GM23338 (cell line): ENCODE results near the gene TMPRSS9. TPM values are rescaled to one million over a fixed set of nuclear protein-coding genes. Genes with fewer than 3 reads are reported as not detected.

Experiments used
- EZH2 ChIP-seq: fragments of 200-600 bp; sonication (generic); IDR thresholded peaks from one replicate; pipeline ENCODE4 v1.8.0; 2017; ENCODE audit warnings: antibody characterized with exemption, mild to moderate bottlenecking, low read depth; ENCODE audit not compliant: unreplicated experiment
- JUNB ChIP-seq: IDR thresholded peaks from one replicate; pipeline ENCODE4 v1.6.1; 2016; ENCODE audit warnings: antibody characterized with exemption; ENCODE audit not compliant: unreplicated experiment
- POLR2AphosphoS5 ChIP-seq: IDR thresholded peaks from 2 replicates; pipeline ENCODE4 v1.6.1; 2016; ENCODE audit warnings: antibody characterized with exemption, low read depth
- STAT1 ChIP-seq: IDR thresholded peaks from one replicate; pipeline ENCODE4 v1.6.1; 2016; ENCODE audit warnings: antibody characterized with exemption; ENCODE audit not compliant: unreplicated experiment
- ZNF114 ChIP-seq: fragments of 250-450 bp; sonication (Bioruptor Pico); IDR thresholded peaks from 2 replicates; pipeline ENCODE4 v1.5.0; 2020; ENCODE audit warnings: mild to moderate bottlenecking, moderate library complexity
- ZNF331 ChIP-seq: fragments of 250-450 bp; sonication (Bioruptor Pico); IDR thresholded peaks from 2 replicates; pipeline ENCODE4 v1.5.0; 2020; ENCODE audit warnings: low read depth, mild to moderate bottlenecking, moderate library complexity
- polyA plus RNA-seq: library from polyadenylated mRNA; unstranded; fragments of >200 nt; fragmentation: Nextera tagmentation; extraction: Ambion mirVana; gene quantifications from 2 replicates; pipeline ENCODE4 v1.2.1, GENCODE V29; 2016
- total RNA-seq: library from RNA; depleted of rRNA; stranded (reverse); fragments of >200 nt; shearing (Covaris generic); gene quantifications from 2 replicates; pipeline ENCODE4 v1.2.3, GENCODE V29; 2014
- TF ChIP-seq, protein P1 (sequence below): fragments of 250-450 bp; sonication (Bioruptor Pico); IDR thresholded peaks from 2 replicates; pipeline ENCODE4 v1.5.0; 2020; ENCODE audit warnings: mild to moderate bottlenecking, moderate library complexity
- TF ChIP-seq, protein P2 (sequence below): IDR thresholded peaks from one replicate; pipeline ENCODE4 v1.6.1; 2018; ENCODE audit warnings: antibody characterized with exemption; ENCODE audit not compliant: unreplicated experiment
- TF ChIP-seq, protein P3 (sequence below), 2 experiments: fragments of 200-600 bp in 1 of 2; sonication (generic) in 1 of 2; conservative IDR thresholded peaks; 2 replicates each; pipeline versions ENCODE4 v1.5.1 to v1.6.1; 2016 to 2017; ENCODE audit warnings: antibody characterized with exemption in 2 of 2, low read depth in 2 of 2, mild to moderate bottlenecking in 2 of 2, moderate library complexity in 1 of 2

TMPRSS9 gene
- total and polyA plus RNA-seq, 2 experiments from 2014 or later: 0.05 to 0.28 TPM

DNA sequence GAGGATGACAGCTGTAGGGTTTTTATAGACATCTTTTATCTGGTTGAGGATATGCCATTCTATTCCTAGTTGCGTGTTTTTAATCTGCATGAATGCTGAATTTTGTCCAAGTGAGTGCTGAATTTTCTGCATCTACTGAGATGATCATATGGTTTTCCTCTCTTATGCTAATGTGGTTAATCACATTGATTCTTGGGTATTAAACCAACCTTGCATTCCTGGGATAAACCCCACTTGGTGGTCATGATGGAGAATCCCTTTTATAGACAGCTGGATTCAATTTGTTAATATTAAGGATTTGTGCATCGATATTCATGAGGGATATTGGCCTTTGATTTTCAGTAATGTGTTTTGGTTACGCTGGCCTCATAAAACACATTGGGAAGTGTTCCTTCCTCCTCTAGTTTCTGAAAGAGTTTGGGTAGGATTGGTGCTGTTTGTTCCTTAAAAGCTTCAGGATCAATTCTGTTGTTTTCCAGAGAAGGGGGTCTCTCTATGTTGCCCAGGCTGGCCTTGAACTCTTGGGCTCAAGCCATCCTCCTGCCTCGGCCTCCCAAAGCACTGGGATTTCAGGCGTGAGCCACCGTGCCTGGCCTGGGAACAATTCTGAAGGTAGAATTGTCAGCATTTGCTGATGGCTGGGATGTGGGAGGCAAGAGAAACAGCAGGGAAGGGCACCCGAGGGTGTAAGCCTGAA lies 44.8 kb upstream of the TMPRSS9 start (continued):
- TF ChIP-seq, protein P1, sequence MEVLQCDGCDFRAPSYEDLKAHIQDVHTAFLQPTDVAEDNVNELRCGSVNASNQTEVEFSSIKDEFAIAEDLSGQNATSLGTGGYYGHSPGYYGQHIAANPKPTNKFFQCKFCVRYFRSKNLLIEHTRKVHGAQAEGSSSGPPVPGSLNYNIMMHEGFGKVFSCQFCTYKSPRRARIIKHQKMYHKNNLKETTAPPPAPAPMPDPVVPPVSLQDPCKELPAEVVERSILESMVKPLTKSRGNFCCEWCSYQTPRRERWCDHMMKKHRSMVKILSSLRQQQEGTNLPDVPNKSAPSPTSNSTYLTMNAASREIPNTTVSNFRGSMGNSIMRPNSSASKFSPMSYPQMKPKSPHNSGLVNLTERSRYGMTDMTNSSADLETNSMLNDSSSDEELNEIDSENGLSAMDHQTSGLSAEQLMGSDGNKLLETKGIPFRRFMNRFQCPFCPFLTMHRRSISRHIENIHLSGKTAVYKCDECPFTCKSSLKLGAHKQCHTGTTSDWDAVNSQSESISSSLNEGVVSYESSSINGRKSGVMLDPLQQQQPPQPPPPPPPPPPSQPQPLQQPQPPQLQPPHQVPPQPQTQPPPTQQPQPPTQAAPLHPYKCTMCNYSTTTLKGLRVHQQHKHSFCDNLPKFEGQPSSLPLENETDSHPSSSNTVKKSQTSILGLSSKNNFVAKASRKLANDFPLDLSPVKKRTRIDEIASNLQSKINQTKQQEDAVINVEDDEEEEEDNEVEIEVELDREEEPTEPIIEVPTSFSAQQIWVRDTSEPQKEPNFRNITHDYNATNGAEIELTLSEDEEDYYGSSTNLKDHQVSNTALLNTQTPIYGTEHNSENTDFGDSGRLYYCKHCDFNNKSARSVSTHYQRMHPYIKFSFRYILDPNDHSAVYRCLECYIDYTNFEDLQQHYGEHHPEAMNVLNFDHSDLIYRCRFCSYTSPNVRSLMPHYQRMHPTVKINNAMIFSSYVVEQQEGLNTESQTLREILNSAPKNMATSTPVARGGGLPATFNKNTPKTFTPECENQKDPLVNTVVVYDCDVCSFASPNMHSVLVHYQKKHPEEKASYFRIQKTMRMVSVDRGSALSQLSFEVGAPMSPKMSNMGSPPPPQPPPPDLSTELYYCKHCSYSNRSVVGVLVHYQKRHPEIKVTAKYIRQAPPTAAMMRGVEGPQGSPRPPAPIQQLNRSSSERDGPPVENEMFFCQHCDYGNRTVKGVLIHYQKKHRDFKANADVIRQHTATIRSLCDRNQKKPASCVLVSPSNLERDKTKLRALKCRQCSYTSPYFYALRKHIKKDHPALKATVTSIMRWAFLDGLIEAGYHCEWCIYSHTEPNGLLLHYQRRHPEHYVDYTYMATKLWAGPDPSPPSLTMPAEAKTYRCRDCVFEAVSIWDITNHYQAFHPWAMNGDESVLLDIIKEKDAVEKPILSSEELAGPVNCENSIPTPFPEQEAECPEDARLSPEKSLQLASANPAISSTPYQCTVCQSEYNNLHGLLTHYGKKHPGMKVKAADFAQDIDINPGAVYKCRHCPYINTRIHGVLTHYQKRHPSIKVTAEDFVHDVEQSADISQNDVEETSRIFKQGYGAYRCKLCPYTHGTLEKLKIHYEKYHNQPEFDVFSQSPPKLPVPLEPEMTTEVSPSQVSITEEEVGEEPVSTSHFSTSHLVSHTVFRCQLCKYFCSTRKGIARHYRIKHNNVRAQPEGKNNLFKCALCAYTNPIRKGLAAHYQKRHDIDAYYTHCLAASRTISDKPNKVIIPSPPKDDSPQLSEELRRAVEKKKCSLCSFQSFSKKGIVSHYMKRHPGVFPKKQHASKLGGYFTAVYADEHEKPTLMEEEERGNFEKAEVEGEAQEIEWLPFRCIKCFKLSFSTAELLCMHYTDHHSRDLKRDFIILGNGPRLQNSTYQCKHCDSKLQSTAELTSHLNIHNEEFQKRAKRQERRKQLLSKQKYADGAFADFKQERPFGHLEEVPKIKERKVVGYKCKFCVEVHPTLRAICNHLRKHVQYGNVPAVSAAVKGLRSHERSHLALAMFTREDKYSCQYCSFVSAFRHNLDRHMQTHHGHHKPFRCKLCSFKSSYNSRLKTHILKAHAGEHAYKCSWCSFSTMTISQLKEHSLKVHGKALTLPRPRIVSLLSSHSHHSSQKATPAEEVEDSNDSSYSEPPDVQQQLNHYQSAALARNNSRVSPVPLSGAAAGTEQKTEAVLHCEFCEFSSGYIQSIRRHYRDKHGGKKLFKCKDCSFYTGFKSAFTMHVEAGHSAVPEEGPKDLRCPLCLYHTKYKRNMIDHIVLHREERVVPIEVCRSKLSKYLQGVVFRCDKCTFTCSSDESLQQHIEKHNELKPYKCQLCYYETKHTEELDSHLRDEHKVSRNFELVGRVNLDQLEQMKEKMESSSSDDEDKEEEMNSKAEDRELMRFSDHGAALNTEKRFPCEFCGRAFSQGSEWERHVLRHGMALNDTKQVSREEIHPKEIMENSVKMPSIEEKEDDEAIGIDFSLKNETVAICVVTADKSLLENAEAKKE (CRISPR knock-in tag): no peak
- TF ChIP-seq EZH2: no peak
- TF ChIP-seq, protein P2, sequence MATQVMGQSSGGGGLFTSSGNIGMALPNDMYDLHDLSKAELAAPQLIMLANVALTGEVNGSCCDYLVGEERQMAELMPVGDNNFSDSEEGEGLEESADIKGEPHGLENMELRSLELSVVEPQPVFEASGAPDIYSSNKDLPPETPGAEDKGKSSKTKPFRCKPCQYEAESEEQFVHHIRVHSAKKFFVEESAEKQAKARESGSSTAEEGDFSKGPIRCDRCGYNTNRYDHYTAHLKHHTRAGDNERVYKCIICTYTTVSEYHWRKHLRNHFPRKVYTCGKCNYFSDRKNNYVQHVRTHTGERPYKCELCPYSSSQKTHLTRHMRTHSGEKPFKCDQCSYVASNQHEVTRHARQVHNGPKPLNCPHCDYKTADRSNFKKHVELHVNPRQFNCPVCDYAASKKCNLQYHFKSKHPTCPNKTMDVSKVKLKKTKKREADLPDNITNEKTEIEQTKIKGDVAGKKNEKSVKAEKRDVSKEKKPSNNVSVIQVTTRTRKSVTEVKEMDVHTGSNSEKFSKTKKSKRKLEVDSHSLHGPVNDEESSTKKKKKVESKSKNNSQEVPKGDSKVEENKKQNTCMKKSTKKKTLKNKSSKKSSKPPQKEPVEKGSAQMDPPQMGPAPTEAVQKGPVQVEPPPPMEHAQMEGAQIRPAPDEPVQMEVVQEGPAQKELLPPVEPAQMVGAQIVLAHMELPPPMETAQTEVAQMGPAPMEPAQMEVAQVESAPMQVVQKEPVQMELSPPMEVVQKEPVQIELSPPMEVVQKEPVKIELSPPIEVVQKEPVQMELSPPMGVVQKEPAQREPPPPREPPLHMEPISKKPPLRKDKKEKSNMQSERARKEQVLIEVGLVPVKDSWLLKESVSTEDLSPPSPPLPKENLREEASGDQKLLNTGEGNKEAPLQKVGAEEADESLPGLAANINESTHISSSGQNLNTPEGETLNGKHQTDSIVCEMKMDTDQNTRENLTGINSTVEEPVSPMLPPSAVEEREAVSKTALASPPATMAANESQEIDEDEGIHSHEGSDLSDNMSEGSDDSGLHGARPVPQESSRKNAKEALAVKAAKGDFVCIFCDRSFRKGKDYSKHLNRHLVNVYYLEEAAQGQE: no peak
- TF ChIP-seq JUNB: no peak
- no peak for TF ChIP-seq STAT1
- no peak for TF ChIP-seq ZNF114 (CRISPR knock-in tag)
- TF ChIP-seq, protein P3, sequence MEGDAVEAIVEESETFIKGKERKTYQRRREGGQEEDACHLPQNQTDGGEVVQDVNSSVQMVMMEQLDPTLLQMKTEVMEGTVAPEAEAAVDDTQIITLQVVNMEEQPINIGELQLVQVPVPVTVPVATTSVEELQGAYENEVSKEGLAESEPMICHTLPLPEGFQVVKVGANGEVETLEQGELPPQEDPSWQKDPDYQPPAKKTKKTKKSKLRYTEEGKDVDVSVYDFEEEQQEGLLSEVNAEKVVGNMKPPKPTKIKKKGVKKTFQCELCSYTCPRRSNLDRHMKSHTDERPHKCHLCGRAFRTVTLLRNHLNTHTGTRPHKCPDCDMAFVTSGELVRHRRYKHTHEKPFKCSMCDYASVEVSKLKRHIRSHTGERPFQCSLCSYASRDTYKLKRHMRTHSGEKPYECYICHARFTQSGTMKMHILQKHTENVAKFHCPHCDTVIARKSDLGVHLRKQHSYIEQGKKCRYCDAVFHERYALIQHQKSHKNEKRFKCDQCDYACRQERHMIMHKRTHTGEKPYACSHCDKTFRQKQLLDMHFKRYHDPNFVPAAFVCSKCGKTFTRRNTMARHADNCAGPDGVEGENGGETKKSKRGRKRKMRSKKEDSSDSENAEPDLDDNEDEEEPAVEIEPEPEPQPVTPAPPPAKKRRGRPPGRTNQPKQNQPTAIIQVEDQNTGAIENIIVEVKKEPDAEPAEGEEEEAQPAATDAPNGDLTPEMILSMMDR (conservative IDR thresholded peaks at IDR 0.05; ENCODE audit: low read depth in 2 of 2): no peak
- TF ChIP-seq ZNF331 (CRISPR knock-in tag): no peak
- no peak for TF ChIP-seq POLR2AphosphoS5
